GM13976 (cell line): ENCODE results near the gene CCDC106.

Experiments used
- DNase-seq: peaks from one replicate; pipeline ENCODE4 v3.0.0; 2012; ENCODE audit warnings: low spot score
- in situ Hi-C: fragments of 300-500 bp; cut with MboI; formaldehyde crosslinking; loops from one replicate; pipeline ENCODE4 v1.12.0; 2022; ENCODE audit warnings: low sequenced_read_pairs, mixed read lengths, inconsistent platforms; ENCODE audit not compliant: unreplicated experiment
- TF ChIP-seq, protein P1 (sequence below): IDR thresholded peaks from 2 replicates; pipeline ENCODE4 v1.5.1; 2012; ENCODE audit warnings: borderline replicate concordance, mild to moderate bottlenecking; ENCODE audit not compliant: insufficient read depth; ENCODE audit errors: extremely low read depth, missing control alignments, control extremely low read depth

CCDC106 gene

DNA sequence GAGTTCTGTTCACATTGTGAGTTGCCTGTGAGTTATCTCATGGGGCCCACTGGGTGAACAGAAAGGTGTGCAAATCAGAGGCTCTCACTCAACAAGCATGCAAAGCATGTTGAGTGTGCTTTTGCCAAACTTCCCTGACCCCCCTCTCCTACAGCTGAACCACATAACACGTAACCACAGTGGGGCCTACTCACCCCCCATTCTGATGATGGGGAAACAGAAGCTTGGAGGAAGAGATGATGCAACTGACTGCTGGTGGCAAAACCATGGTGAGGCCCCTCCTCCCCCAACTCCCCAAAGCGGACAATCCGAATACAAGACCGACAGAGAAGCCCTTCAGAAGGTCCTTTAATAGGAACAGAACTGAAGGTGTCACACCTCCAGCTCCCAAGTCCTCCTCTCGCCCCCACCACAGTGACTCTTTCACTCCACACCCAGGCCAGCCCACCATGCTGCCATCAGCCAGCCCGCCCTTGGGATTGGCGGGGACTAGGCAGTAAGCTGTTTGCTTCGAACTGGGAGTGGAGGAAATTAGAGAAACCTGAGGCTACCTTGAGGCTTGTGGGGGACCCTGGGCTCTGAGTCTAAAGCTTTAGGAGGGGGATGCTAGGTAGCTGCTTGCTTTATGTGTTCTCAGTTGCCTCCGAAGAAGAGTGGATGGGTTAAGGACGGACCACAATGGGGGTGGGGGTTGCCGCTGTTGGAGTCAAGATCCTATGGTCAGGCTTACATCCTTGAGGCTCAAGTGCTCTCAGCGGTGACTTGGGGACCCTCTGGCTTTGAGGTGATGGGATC is 27.4 kb upstream of the CCDC106 start:
- TF ChIP-seq, protein P1, sequence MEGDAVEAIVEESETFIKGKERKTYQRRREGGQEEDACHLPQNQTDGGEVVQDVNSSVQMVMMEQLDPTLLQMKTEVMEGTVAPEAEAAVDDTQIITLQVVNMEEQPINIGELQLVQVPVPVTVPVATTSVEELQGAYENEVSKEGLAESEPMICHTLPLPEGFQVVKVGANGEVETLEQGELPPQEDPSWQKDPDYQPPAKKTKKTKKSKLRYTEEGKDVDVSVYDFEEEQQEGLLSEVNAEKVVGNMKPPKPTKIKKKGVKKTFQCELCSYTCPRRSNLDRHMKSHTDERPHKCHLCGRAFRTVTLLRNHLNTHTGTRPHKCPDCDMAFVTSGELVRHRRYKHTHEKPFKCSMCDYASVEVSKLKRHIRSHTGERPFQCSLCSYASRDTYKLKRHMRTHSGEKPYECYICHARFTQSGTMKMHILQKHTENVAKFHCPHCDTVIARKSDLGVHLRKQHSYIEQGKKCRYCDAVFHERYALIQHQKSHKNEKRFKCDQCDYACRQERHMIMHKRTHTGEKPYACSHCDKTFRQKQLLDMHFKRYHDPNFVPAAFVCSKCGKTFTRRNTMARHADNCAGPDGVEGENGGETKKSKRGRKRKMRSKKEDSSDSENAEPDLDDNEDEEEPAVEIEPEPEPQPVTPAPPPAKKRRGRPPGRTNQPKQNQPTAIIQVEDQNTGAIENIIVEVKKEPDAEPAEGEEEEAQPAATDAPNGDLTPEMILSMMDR = no peak
- in situ Hi-C loops = no loop called here

DNA sequence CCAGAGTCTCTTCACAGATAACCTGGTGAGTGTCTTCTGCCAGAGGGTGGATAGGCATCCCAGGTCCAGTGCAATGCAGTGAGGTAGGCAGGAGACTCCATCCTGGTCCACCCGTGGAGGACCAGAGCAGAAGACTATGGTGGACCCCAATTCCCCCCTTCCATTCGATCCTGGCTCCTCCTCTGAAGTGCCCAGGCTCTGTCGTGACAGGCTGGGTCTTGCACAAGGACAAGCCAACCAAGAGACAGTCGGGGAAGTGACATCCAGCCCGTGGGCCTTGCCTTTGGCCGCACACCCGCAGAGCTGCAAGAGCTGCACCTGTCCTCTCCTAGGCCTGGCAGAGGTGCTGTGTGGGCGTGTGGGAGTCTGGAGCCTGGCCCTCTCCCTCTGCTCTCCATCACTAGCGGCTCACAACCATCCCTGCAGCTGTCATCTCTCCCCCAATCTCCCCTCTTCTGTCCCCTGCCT is 26.8 kb upstream of the CCDC106 start:
- in situ Hi-C loops = no loop called here
- TF ChIP-seq, protein P1 = no peak
- DNase-seq = no peak

More for the DNA sequence above, 27.4 kb upstream of the CCDC106 start:
- no peak for DNase-seq

DNA sequence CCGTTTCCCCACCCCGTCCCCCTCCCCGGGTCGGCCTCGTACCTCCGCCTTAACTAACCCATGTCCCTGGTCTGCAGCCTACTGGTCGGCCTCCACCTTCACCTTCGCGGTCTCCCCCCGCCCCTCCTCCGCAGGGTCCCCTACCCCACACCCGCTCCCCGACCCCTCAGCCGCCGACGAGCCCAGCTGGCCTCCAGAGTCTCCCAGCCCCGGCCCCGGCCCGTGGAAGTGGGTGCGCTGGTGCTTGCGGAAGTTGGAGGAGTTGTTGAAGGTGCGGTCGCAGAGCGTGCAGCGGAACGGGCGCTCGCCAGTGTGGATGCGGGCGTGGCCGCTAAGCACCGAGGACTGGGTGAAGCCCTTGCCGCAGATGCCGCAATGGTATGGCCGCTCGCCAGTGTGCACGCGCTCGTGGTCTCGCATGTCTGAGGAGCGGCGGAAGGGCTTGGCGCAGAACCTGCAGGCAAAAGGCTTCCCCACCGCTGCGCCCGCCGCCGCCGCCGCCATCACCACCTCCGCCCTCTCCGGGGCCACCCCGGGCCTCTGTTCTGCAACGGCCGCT is 26.3 kb upstream of the CCDC106 start:
- TF ChIP-seq, protein P1 = no peak
- in situ Hi-C loops = no loop called here
- no peak for DNase-seq

DNA sequence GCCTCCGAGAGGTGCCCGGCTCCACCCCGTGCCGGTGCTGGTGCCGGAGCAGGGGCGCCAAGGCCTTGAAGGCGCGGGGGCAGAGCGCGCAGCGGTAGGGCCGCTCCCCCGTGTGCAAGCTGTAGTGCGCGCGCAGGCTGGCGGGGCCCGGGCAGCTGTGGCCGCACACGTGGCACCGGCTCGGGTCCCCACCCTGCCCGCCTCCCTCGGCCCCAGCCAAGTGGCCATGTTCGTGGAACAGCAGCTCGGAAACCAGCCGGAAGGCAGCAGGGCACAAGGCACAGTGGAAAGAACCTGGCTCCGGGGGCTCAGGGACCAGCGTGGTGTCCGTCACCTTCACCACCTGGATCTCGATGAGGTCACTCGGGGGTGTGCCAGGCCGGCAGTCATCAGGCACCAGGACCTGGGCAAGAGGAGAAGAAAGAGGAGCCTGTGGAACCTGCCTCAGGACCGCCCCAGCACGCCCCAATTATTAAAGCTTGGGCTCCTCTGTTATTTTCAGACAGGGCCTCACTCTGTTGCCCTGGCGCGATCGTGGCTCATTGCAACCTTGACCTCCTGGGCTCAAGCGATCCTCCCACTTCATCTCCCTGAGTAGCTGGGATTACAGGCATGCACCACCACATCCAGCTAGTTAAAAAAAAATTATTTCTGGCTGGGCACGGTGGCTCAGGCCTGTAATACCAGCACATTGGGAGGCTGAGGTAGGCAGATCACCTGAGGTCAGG is 25.6 kb upstream of the CCDC106 start:
- no peak for DNase-seq
- TF ChIP-seq, protein P1 = no peak
- in situ Hi-C loops = no loop called here

DNA sequence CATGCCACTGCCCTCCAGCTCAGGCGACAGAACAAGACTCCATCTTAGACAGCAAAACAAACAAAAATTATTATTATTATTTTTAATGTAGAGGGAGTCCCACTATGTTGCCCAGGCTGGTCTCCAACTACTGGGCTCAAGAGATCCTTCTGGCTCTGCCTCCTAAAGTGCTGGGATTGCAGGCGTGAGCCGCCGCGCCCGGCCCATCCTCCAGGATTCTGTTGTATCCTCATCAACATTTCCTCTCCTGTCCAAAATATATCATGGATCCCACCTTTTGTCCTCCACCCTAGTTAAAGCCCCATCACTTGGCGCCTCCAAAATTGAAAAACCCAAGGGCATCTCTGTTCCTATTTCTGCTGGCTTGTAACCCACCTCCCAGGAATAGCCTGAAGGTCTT is 24.9 kb upstream of the CCDC106 start:
- TF ChIP-seq, protein P1 = no peak
- in situ Hi-C loops = no loop called here
- DNase-seq = no peak

DNA sequence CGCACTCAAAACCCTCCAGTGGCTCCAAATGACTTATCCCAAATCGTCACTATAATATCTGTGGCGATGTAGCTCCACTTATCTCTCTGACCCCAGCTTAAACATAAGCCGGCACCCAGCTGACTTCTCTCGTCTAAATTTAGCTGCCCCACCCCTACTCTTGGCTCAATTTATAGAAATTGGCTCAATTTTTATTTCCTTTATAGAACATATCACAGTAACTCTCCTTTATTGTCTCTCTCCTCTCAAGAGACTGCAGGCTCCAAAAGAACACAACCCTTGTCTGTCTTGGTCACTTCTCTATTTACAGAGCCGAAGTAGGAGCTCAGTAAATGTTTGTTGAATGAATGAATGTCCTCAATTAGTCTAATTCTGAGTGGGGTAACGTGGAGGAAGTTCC is 24.5 kb upstream of the CCDC106 start:
- DNase-seq = no peak
- in situ Hi-C loops = no loop called here
- TF ChIP-seq, protein P1 = no peak
